HUES6 (cell line): ENCODE results near the gene MGRN1.

Source experiments
- H3K27ac ChIP-seq: 2 replicates; pipeline ENCODE4 v1.7.0; 2013; ENCODE audit warnings: low read depth, mild to moderate bottlenecking, low read length, inconsistent platforms
- H3K27me3 ChIP-seq: 2 replicates; pipeline ENCODE4 v1.6.1; 2013; ENCODE audit warnings: low read length; ENCODE audit not compliant: control insufficient read depth, insufficient read depth
- H3K36me3 ChIP-seq: 2 replicates; pipeline ENCODE4 v1.6.1; 2013; ENCODE audit warnings: low read length; ENCODE audit not compliant: control insufficient read depth, insufficient read depth
- H3K4me1 ChIP-seq: 2 replicates; pipeline ENCODE4 v1.6.1; 2013; ENCODE audit warnings: low read length; ENCODE audit not compliant: control insufficient read depth, insufficient read depth
- H3K4me3 ChIP-seq: 2 replicates; pipeline ENCODE4 v1.5.1; 2013; ENCODE audit warnings: low read depth, low read length
- H3K9ac ChIP-seq: one replicate; pipeline ENCODE4 v1.6.1; 2013; ENCODE audit warnings: mild to moderate bottlenecking, low read length
- H3K9me3 ChIP-seq: 2 replicates; pipeline ENCODE4 v1.6.1; 2013; ENCODE audit warnings: low read depth, low read length; ENCODE audit not compliant: control insufficient read depth, insufficient read depth

The MGRN1 gene

GRCh38 chr16:4655801-4656200, 31.2 kb downstream of the MGRN1 start:
- H3K36me3 ChIP-seq, result peaks cover 69% of the 10 kb centered on the region
- H3K9ac ChIP-seq, result no peak overlapping the region
- no peak overlapping the region for H3K27ac ChIP-seq
- no peaks in the 10 kb centered on the region for H3K27me3 ChIP-seq
- no peaks in the 10 kb centered on the region for H3K4me1 ChIP-seq
- no peaks in the 10 kb centered on the region for H3K9me3 ChIP-seq
- no peak overlapping the region for H3K4me3 ChIP-seq

- Histone ChIP-seq H3K4me1 (no peaks in the 10 kb centered on the region), H3K36me3 (peaks cover 66% of the 10 kb centered on the region), H3K9me3 (no peaks in the 10 kb centered on the region), H3K4me3 (no peak overlapping the region), H3K9ac (no peak overlapping the region), H3K27me3 (no peaks in the 10 kb centered on the region), H3K27ac (no peak overlapping the region)
These were observed 31.6 kb downstream of the MGRN1 start for GRCh38 chr16:4656221-4656620.

GRCh38 chr16:4656695-4657686, 32.4 kb downstream of the MGRN1 start:
- Histone ChIP-seq H3K9ac (no peak overlapping the region), H3K27ac (no peak overlapping the region), H3K9me3 (no peaks in the 10 kb centered on the region), H3K4me3 (no peak overlapping the region), H3K27me3 (no peaks in the 10 kb centered on the region), H3K4me1 (no peaks in the 10 kb centered on the region), H3K36me3 (peaks cover 66% of the 10 kb centered on the region)

- H3K27me3 ChIP-seq, result no peaks in the 10 kb centered on the region
- H3K9me3 ChIP-seq, result no peaks in the 10 kb centered on the region
- peak overlapping the region; percentile 14 for H3K9ac ChIP-seq
- H3K36me3 ChIP-seq, result peaks cover 61% of the 10 kb centered on the region
- H3K4me3 ChIP-seq, result no peak overlapping the region
- H3K27ac ChIP-seq, result peak overlapping the region; percentile 24; the same call in 1 of the 2 replicates
- peaks cover 2% of the 10 kb centered on the region; the same call in 1 of the 2 replicates for H3K4me1 ChIP-seq
These were observed 35.0 kb downstream of the MGRN1 start for GRCh38 chr16:4659363-4660353.

GRCh38 chr16:4660454-4661007, 35.9 kb downstream of the MGRN1 start:
- H3K27me3 ChIP-seq, result no peaks in the 10 kb centered on the region
- peaks cover 4% of the 10 kb centered on the region; the same call in 1 of the 2 replicates for H3K4me1 ChIP-seq
- no peaks in the 10 kb centered on the region for H3K9me3 ChIP-seq
- no peak overlapping the region for H3K4me3 ChIP-seq
- peaks cover 55% of the 10 kb centered on the region for H3K36me3 ChIP-seq
- peak overlapping the region; percentile 24; the same call in 1 of the 2 replicates for H3K27ac ChIP-seq
- no peak overlapping the region for H3K9ac ChIP-seq

DNA sequence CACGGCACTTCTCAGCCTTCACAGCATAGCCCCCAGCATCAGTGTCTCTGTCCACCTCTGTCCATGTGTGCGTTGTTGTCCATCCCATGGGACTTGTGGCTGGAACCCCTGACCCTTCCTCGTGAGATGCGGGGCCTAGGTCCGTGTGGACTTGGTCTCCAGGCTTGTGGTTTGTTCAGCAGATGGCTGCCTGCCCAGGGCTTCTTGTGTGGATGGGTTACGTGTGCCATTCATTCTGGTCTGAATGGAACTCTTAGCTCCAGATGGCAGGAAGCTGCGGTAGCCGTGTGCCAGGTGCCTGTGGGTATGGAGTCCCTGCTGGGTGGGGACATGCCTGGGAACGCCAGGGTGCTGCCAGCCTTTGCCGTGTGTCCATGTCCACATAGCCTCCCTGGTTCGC, 37.0 kb downstream of the MGRN1 start:
- Histone ChIP-seq H3K9me3 (no peaks in the 10 kb centered on the region), H3K4me1 (peaks cover 4% of the 10 kb centered on the region; the same call in 1 of the 2 replicates), H3K9ac (no peak overlapping the region), H3K27me3 (no peaks in the 10 kb centered on the region), H3K4me3 (no peak overlapping the region), H3K36me3 (peaks cover 55% of the 10 kb centered on the region), H3K27ac (no peak overlapping the region)

DNA sequence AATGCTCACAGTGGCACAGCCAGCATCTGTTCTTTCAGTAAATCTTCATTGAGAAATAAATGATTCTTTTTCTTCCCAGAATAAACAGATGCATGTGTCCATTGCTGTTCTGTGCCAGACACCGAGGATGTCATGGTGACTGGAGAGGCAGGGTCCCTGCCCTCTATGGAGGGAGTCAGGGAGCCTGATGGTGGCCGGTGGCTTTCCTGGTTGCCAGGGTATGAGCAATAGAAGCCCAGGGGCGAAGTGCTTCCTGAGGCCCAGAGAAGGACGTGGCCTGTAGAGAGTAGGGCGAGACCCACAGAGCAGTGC, 38.8 kb downstream of the MGRN1 start:
- Histone ChIP-seq H3K36me3 (peaks cover 59% of the 10 kb centered on the region), H3K27ac (no peak overlapping the region), H3K9me3 (no peaks in the 10 kb centered on the region), H3K4me1 (peaks cover 4% of the 10 kb centered on the region; the same call in 1 of the 2 replicates), H3K9ac (no peak overlapping the region), H3K27me3 (no peaks in the 10 kb centered on the region), H3K4me3 (no peak overlapping the region)

- H3K36me3 ChIP-seq, result peaks cover 59% of the 10 kb centered on the region
- no peaks in the 10 kb centered on the region for H3K27me3 ChIP-seq
- no peaks in the 10 kb centered on the region for H3K9me3 ChIP-seq
- no peak overlapping the region for H3K9ac ChIP-seq
- H3K27ac ChIP-seq, result no peak overlapping the region
- peaks cover 4% of the 10 kb centered on the region; the same call in 1 of the 2 replicates for H3K4me1 ChIP-seq
- no peak overlapping the region for H3K4me3 ChIP-seq
These were observed 39.3 kb downstream of the MGRN1 start for GRCh38 chr16:4663777-4664465.

- Histone ChIP-seq H3K4me3 (no peak overlapping the region), H3K27me3 (no peaks in the 10 kb centered on the region), H3K9me3 (no peaks in the 10 kb centered on the region), H3K9ac (no peak overlapping the region), H3K4me1 (peaks cover 4% of the 10 kb centered on the region; the same call in 1 of the 2 replicates), H3K36me3 (peaks cover 62% of the 10 kb centered on the region), H3K27ac (no peak overlapping the region)
These were observed 40.2 kb downstream of the MGRN1 start for GRCh38 chr16:4664538-4665418.
